ENCODE measurements around the gene NREP.

GRCh38 chr5:111728941-111729340 is 28.1 kb downstream of the NREP start:
- TF ChIP-seq POLR2A (IDR thresholded peaks at IDR 0.05) = no peak
- no peak for TF ChIP-seq CTCF (IDR thresholded peaks at IDR 0.05)

All from Peyer's patch (tissue), 4 donors.